Hematopoietic multipotent progenitor cell treated with erythropoietin and hydrocortisone succinate and interleukin-3 and kit ligand, for 6 days (in vitro differentiated cells): ENCODE measurements around the gene FMO3.

ENCODE experiments used
- DNase-seq: peaks from one replicate; pipeline ENCODE4 v3.0.0-alpha.2; 2015

FMO3 gene

DNA sequence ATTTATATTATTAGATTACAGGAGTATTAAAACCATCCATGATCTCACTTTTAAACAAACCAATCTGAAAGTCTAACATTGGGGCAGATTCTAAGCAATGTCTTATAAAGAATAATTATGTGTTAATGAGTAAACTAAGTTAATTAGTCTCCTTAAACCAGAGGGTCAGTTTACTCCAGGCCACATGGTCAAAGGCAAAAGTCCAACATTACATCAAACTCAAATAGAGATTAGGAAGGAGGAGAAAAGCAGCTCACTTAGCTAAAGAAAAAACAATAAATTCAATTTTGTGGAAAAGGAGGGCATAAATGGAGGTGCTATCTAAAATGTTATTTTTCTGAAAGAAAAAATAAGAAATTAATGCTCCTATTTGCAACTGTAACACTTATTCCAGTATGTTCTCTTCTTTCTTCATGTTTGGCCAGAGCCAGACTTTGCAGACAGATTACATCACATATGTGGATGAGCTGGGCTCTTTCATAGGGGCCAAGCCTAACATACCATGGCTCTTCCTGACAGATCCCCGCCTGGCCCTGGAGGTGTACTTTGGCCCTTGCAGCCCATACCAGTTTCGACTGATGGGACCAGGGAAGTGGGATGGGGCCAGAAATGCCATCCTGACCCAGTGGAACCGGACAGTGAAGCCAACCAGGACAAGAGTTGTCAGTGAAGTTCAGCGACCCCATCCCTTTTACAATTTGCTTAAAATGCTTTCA lies 70.1 kb downstream of the FMO3 start:
- DNase-seq = no peak

DNA sequence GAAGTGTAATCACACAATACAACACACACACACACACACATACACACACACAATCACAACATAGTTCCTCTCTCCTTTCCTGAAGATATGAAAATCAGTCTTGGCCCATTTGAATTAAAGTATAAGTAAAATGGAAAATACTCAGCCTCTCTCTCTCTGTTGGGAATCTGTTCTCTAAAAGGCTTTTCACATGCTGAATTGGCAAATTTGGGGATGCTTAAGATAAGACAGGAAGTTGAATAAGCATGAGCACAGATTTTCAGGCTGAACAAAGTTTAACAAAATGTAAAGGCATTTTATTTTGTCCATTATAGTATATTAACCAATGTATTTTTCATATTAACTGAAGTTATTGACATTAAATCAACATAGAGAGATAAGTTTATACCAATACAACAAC lies 70.7 kb downstream of the FMO3 start:
- no peak for DNase-seq

DNA sequence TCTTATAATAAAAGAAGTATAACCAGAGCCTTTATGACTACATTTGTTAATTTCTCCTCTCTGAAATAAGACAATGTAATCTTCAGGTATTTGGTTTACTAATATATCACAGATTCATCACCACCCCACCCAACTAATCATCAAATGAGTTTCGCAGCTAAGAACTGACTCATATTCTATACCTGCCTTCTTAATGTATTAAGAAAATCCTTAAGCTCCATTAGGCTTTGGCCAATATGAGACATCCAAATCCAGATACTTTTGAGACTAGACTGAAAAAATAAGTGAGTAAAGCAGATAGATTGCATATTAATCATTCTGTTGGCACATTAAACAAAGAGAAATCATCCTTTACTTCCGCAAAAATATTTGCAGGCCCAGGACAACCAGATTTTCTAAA lies 75.7 kb downstream of the FMO3 start:
- no peak for DNase-seq
